ENCODE data around the gene MRPS25.

DNA sequence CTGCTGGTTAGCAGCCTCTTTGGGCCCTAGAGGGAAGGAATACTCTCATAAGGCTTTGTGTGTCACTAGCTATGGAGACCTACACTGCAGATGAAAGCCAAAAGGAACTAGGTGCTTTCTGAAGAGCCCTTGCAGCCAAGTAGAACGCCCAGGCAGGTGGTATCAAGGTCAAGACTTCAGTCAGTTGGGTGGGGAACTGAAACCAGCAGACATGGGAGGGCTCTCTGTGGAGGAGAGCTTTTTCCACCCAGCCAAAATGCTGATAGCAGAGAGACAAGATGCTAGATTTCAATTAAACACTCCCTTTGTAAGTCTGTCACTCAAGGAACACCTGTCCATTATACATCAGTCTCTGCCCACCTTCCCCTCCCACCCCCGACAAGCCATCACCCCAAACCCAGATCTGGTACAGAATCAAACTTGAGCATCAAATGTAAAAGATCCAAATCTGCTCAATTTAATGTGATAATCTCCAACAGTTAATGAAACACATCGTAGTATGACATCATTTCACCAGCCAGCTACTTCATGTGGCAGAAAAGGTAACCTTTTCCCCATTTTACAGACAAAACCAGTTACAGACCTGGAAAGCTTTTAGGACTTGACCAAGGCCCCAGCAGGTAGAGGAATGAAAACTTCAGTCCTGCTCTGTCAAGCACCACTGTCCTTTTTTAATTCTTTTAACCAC lies 14.6 kb downstream of the MRPS25 start:
- TF ChIP-seq CTCF (IDR thresholded peaks at IDR 0.05) (no peak), POLR2A (IDR thresholded peaks at IDR 0.05) (no peak)
